ENCODE measurements around the gene OR10A6. TPM values are rescaled to one million over a fixed set of nuclear protein-coding genes. Genes with fewer than 3 reads are reported as not detected.

Gene OR10A6, protein sequence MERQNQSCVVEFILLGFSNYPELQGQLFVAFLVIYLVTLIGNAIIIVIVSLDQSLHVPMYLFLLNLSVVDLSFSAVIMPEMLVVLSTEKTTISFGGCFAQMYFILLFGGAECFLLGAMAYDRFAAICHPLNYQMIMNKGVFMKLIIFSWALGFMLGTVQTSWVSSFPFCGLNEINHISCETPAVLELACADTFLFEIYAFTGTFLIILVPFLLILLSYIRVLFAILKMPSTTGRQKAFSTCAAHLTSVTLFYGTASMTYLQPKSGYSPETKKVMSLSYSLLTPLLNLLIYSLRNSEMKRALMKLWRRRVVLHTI
- not detected for polyA plus RNA-seq (2013, experiment 1 of 2)
- polyA plus RNA-seq (2013, experiment 2 of 2): not detected

DNA sequence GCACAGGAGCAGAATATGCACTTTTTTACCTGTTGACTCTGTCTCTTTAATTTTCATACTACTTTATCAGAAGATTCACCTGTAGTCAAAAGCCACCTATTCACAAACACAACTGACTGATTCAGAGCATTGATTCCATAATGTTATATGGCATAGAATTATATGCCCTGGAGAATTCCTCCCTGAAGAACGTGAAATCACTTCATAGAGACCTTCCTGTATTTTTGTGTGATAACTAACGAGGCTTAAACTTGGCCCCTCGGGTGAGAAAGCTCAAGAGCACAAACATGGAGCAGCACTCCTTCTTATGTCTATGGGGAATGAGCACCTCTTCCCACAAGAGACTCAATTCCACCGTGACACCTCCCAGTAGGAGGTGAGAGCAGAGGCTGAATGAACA, at the start of gene OR10A6:
Gene OR10A6, minus strand, starts transcription at position 101 of the 400 bp plus-strand sequence. CDS start 2,606 bp downstream, outside the sequence.
- WGBS, 2 experiments (ENCODE audit: insufficient coverage in 2 of 2): 90% methylated on average over 2 of the region's 4 CpGs; no CpG with 5 or more reads in 1 of the 2 experiments

GRCh38 chr11:7977232-7977917, 46.3 kb upstream of the OR10A6 start:
- WGBS, 2 experiments (ENCODE audit: insufficient coverage in 2 of 2): 83 to 91% methylated on average over 2 to 4 of the region's 5 CpGs
- no peaks in the 10 kb centered on the region for H3K36me3 ChIP-seq (ENCODE audit: control insufficient read depth, insufficient read depth, low read length)
- no peaks in the 10 kb centered on the region for H3K9me3 ChIP-seq (ENCODE audit: control insufficient read depth, low read length)
- no peaks in the 10 kb centered on the region for H3K4me1 ChIP-seq (ENCODE audit: control insufficient read depth, insufficient read depth, low read length, poor library complexity, severe bottlenecking)
- peak overlapping the region; percentile 30 for H3K27ac ChIP-seq (ENCODE audit: low read depth, low read length, severe bottlenecking)
- no peak overlapping the region for H3K4me3 ChIP-seq (ENCODE audit: extremely low read depth, insufficient read depth, low read length, poor library complexity, severe bottlenecking)

More for the DNA sequence above, at the start of gene OR10A6:
- H3K27ac ChIP-seq (ENCODE audit: low read depth, low read length, severe bottlenecking): no peak within 1 kb of the TSS
- no peaks in the 10 kb centered on the region for H3K9me3 ChIP-seq (ENCODE audit: control insufficient read depth, low read length)
- H3K4me1 ChIP-seq (ENCODE audit: control insufficient read depth, insufficient read depth, low read length, poor library complexity, severe bottlenecking): no peaks in the 10 kb centered on the region
- H3K36me3 ChIP-seq (ENCODE audit: control insufficient read depth, insufficient read depth, low read length): no peaks in the 10 kb centered on the region
- H3K4me3 ChIP-seq (ENCODE audit: extremely low read depth, insufficient read depth, low read length, poor library complexity, severe bottlenecking): no peak within 1 kb of the TSS

GRCh38 chr11:7974668-7975067, 43.6 kb upstream of the OR10A6 start:
- Histone ChIP-seq H3K9me3 (ENCODE audit: control insufficient read depth, low read length) (no peaks in the 10 kb centered on the region), H3K4me3 (ENCODE audit: extremely low read depth, insufficient read depth, low read length, poor library complexity, severe bottlenecking) (no peak overlapping the region), H3K27ac (ENCODE audit: low read depth, low read length, severe bottlenecking) (no peak overlapping the region), H3K36me3 (ENCODE audit: control insufficient read depth, insufficient read depth, low read length) (no peaks in the 10 kb centered on the region), H3K4me1 (ENCODE audit: control insufficient read depth, insufficient read depth, low read length, poor library complexity, severe bottlenecking) (no peaks in the 10 kb centered on the region)
- WGBS, 2 experiments (ENCODE audit: insufficient coverage in 2 of 2): 100% methylated on average over 1 of the region's 2 CpGs; no CpG with 5 or more reads in 1 of the 2 experiments

GRCh38 chr11:7973011-7973410, 41.9 kb upstream of the OR10A6 start:
- WGBS, 2 experiments (ENCODE audit: insufficient coverage in 2 of 2): 85 to 86% methylated on average over 1 to 2 of the region's 5 CpGs
- Histone ChIP-seq H3K4me1 (ENCODE audit: control insufficient read depth, insufficient read depth, low read length, poor library complexity, severe bottlenecking) (no peaks in the 10 kb centered on the region), H3K27ac (ENCODE audit: low read depth, low read length, severe bottlenecking) (no peak overlapping the region), H3K36me3 (ENCODE audit: control insufficient read depth, insufficient read depth, low read length) (no peaks in the 10 kb centered on the region), H3K9me3 (ENCODE audit: control insufficient read depth, low read length) (no peaks in the 10 kb centered on the region), H3K4me3 (ENCODE audit: extremely low read depth, insufficient read depth, low read length, poor library complexity, severe bottlenecking) (no peak overlapping the region)

- Histone ChIP-seq H3K9me3 (ENCODE audit: control insufficient read depth, low read length) (no peaks in the 10 kb centered on the region), H3K27ac (ENCODE audit: low read depth, low read length, severe bottlenecking) (no peak overlapping the region), H3K36me3 (ENCODE audit: control insufficient read depth, insufficient read depth, low read length) (no peaks in the 10 kb centered on the region)
Measured at GRCh38 chr11:7971846-7972245, 40.8 kb upstream of the OR10A6 start.

GRCh38 chr11:7969756-7970646, 38.9 kb upstream of the OR10A6 start:
- H3K9me3 ChIP-seq (ENCODE audit: control insufficient read depth, low read length): no peaks in the 10 kb centered on the region
- no peak overlapping the region for H3K27ac ChIP-seq (ENCODE audit: low read depth, low read length, severe bottlenecking)
- peaks cover 6% of the 10 kb centered on the region for H3K4me1 ChIP-seq (ENCODE audit: control insufficient read depth, insufficient read depth, low read length, poor library complexity, severe bottlenecking)
- WGBS, 2 experiments (ENCODE audit: insufficient coverage in 2 of 2): 11% methylated on average over 1 of the region's 3 CpGs; no CpG with 5 or more reads in 1 of the 2 experiments
- H3K36me3 ChIP-seq (ENCODE audit: control insufficient read depth, insufficient read depth, low read length): no peaks in the 10 kb centered on the region
- no peak overlapping the region for H3K4me3 ChIP-seq (ENCODE audit: extremely low read depth, insufficient read depth, low read length, poor library complexity, severe bottlenecking)

More at GRCh38 chr11:7971846-7972245, 40.8 kb upstream of the OR10A6 start:
- Histone ChIP-seq H3K4me3 (ENCODE audit: extremely low read depth, insufficient read depth, low read length, poor library complexity, severe bottlenecking) (no peak overlapping the region), H3K4me1 (ENCODE audit: control insufficient read depth, insufficient read depth, low read length, poor library complexity, severe bottlenecking) (no peaks in the 10 kb centered on the region)

DNA sequence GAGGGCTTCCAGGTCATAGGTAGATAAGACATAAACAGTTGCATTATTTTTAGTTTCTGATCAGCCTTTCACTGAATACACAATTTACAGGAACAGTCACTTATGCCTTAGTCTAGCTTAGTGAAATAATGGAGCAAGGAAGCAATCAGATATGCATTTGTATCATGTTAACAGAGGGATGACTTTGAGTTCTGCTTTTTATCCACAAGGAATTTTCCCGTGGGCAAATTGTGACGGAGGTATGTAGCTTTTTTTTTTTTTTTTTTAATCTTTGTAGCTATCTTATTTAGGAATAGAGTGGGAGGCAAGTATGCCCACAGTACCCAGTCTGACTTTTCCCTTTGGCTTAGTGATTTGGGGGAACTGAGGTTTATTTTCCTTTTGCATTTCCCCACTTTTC, 37.6 kb upstream of the OR10A6 start:
- Histone ChIP-seq H3K4me3 (ENCODE audit: extremely low read depth, insufficient read depth, low read length, poor library complexity, severe bottlenecking) (no peak overlapping the region), H3K9me3 (ENCODE audit: control insufficient read depth, low read length) (no peaks in the 10 kb centered on the region), H3K27ac (ENCODE audit: low read depth, low read length, severe bottlenecking) (no peak overlapping the region), H3K36me3 (ENCODE audit: control insufficient read depth, insufficient read depth, low read length) (no peaks in the 10 kb centered on the region), H3K4me1 (ENCODE audit: control insufficient read depth, insufficient read depth, low read length, poor library complexity, severe bottlenecking) (peaks cover 6% of the 10 kb centered on the region)
- WGBS, 2 experiments (ENCODE audit: insufficient coverage in 2 of 2): no CpG with 5 or more reads among the region's 2 CpGs

- Histone ChIP-seq H3K4me1 (ENCODE audit: control insufficient read depth, insufficient read depth, low read length, poor library complexity, severe bottlenecking) (peaks cover 6% of the 10 kb centered on the region), H3K36me3 (ENCODE audit: control insufficient read depth, insufficient read depth, low read length) (no peaks in the 10 kb centered on the region), H3K9me3 (ENCODE audit: control insufficient read depth, low read length) (no peaks in the 10 kb centered on the region), H3K4me3 (ENCODE audit: extremely low read depth, insufficient read depth, low read length, poor library complexity, severe bottlenecking) (no peak overlapping the region), H3K27ac (ENCODE audit: low read depth, low read length, severe bottlenecking) (no peak overlapping the region)
Measured at GRCh38 chr11:7967826-7968225, 36.8 kb upstream of the OR10A6 start.

GRCh38 chr11:7967097-7967496, 36.0 kb upstream of the OR10A6 start:
- Histone ChIP-seq H3K36me3 (ENCODE audit: control insufficient read depth, insufficient read depth, low read length) (no peaks in the 10 kb centered on the region), H3K4me3 (ENCODE audit: extremely low read depth, insufficient read depth, low read length, poor library complexity, severe bottlenecking) (no peak overlapping the region), H3K27ac (ENCODE audit: low read depth, low read length, severe bottlenecking) (no peak overlapping the region), H3K9me3 (ENCODE audit: control insufficient read depth, low read length) (no peaks in the 10 kb centered on the region), H3K4me1 (ENCODE audit: control insufficient read depth, insufficient read depth, low read length, poor library complexity, severe bottlenecking) (peaks cover 6% of the 10 kb centered on the region)
- WGBS, 2 experiments (ENCODE audit: insufficient coverage in 2 of 2): 70 to 100% methylated on average over 1 of the region's 1 CpG

DNA sequence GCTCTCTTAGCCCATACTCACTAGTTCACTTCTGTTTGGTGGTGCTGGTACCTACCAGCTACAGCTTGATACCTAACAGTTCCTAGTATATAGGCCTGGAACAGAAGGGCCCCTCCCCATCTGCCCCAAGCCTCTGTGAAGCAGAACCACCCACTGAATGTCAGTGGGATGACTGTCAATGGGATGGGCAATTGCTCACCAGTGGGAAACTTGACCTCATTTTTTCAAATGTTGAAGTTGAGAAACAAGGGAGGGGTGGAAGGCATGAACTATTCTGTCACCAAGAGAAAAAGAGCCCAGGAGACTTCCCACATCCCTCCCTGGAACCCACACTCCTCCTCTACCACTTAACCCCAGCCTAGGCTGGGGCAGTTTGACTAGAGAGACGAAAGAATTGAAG, 34.3 kb upstream of the OR10A6 start, which contains the start of gene NLRP10:
Gene NLRP10, minus strand, starts transcription at position 62 of the 400 bp plus-strand sequence. CDS start 1,952 bp downstream, outside the sequence.
- Histone ChIP-seq H3K4me3 (ENCODE audit: extremely low read depth, insufficient read depth, low read length, poor library complexity, severe bottlenecking) (no peak within 1 kb of the TSS), H3K4me1 (ENCODE audit: control insufficient read depth, insufficient read depth, low read length, poor library complexity, severe bottlenecking) (peaks cover 6% of the 10 kb centered on the region), H3K27ac (ENCODE audit: low read depth, low read length, severe bottlenecking) (no peak within 1 kb of the TSS), H3K36me3 (ENCODE audit: control insufficient read depth, insufficient read depth, low read length) (no peaks in the 10 kb centered on the region), H3K9me3 (ENCODE audit: control insufficient read depth, low read length) (no peaks in the 10 kb centered on the region)
- WGBS, 2 experiments (ENCODE audit: insufficient coverage in 2 of 2): no CpG with 5 or more reads among the region's 1 CpG

Data from mesodermal cell (in vitro differentiated cells).